Measurements from ENCODE around the gene ASPG.

ASPG gene

DNA sequence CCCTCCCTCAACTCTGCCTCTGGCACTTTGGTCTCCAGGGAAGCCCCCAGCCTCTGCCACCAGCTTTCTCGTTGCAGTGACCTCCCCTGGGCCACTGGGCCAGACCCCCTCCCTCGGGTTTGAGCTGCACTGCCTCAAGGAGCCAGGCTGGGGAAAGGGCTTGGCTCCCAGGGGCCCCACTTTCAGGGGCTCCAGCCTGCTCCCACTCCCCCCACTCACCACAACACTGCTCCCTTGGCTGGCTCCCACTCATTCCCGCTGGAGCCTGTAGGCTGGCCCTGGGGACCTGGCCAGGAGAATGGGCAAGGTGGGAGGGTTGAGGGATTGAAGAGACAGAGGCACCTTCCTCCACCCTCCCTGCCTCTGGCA is 33.6 kb downstream of the ASPG start:
- DNase-seq, result no peak

DNA sequence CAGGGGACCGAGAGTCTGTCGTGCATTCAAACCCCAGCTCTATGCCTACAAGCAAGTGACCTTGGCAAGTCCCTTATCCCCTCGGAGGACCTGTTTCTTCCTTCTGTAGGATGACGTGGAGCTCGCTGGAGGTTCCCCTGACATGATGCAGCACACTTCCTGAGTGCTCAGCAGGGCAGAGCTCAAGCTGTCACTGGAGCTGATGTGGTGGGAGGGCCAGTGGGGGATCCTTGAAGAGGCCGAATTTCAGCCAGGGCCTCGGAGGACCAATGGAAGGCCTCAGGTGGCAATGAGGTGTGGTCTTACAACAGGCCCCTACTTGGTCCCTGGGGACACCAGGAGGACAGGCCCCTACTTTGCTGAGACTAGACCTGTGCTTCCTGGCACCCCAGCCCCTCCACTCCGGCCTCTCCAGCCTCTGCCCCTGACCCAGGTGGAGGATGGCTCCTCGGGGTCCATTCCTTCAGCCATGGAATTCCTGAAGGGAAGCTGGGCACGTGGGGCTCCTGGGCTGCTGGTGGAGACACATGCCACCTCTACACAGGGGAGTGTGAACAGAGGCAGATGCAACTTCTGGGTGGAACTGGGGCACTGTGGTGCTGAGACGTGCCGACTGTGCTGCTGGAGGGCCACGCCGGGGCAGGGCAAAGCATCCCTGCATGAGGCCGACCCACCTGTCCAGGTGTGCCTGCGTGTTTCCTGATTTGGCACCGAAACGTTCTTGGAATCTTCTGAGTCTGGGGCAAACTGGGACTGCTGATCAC is 34.2 kb downstream of the ASPG start:
- DNase-seq, result no peak

DNA sequence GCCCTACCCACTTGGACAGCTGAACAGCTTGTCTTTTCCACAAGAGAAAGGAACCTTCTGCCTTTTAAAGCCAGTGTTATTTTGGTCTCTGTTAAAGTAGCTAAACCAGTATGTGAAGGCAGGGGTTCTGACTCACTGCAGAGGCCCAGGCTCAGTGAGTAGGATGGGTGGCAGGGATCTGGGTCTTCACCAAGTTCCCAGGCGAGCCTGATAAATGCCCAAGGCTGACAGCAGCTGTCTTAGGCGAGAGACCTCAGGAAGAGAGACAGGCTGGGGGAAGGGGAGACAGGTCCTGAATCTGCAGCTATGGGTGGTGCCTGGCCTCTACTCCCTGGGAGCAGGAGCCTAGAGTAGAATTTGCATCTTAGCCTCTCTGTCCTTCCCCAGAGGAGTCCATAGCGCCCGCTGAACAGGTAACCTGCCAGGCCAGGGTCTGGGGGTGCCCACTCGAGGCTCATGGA is 34.8 kb downstream of the ASPG start:
- no peak for DNase-seq

DNA sequence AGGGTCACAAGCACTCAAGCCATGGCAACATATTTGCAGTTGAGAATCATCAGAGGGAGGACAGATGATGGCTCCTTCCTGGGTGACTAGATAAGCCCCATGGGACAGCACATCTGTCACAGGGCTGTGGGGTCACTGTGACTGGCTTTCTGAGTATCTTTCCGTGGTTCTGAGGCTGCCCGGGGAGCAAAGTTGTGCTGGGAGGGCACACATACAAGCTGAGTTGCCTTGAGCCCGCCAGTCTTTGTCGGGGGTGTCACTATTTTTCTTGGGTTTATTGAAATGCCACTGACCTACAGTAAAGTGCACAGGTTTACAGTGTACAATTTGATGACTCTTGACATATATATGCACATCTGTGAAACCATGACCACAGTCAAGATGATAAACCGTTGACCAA is 35.6 kb downstream of the ASPG start:
- no peak for DNase-seq

DNA sequence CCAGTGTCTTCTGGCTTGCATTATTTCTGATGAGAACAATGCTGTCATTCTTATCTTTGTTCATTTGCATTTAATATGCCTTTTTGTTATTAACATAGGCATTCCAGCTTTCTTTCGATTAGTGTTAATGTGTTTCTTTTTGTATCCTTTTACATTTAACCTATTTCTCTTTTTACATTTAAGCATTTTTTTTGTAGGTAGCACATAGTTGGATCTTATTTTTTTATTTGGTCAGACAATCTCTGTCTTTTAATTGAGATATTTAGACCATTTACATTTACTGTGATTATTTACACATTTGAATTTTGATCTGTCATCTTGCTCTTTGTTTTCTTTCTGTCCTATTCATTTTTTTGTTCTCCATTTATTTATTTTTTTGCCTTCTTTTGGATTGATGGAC is 38.4 kb downstream of the ASPG start:
- no peak for DNase-seq

DNA sequence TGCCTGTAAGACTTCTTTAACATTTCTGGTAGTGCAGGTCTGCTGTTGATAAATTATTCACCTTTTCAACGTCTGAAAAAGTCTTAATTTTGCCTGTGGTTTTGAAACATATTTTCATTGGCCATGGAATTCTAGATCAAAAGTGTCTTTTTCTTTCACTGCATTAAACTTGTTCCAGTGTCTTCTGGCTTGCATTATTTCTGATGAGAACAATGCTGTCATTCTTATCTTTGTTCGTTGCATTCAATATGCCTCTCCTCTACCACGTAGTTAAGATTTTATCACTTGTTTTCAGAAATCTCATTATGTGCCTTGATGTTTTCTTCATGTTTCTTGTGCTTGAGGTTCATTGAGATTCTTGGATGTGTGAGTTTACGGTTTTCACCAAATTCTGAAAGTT is 39.5 kb downstream of the ASPG start:
- DNase-seq, result no peak

DNA sequence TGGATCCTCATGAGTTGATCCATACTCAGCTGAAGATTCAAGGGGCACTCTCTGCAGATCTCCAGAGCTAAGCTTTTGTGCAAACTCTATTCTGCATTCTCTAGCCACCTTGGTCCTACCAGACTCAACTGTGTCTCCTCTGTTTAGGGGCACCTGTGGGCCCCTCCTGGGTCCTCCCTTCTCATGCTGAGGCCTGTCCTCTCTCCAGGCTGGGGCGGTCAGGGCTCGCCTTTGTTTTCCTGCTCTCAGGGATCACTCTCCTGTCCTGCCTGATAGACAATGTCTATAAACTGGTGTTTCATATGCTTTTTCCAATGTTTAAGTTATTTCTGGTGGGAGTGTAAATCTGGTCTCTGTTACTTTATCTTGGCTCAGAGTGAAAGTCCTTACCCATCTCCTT is 41.3 kb downstream of the ASPG start:
- DNase-seq, result no peak

DNA sequence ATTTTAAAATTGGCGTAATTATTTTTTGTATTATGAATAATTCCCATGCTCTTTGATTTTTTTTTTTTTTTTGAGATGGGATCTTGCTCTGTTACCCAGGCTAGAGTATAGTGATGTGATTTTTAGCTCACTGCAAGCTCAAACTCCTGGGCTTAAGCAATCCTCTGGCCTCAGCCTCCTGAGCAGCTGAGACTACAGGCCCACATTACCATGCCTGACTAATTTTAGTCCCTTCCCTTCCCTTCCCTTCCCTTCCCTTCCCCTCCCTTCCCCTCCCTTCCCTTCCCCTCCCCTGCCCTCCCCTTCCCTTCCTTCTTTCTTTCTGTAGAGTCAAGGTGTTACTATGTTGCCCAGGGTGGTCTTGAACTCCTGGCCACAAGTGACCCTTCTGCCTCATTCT is 43.5 kb downstream of the ASPG start:
- DNase-seq, result no peak

DNA sequence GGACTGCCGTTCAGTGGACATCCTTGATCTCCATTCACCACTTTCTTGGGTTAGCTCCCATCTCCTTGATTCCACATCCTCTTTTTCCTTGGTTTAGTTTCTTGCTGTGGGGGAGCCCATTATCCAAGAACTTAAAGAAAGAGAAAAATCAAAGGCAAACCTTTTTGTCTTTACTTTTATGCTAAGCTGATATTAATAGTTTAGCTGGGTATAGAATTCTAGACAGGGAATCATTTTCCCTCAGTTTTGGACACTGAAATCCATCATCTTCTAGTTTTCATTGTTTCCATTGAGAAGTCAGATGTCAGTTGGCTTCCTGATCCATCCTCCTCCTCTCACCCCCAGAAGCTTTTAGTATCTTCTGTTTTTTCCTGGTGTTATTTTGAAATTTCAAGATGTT is 44.1 kb downstream of the ASPG start:
- DNase-seq, result no peak

DNA sequence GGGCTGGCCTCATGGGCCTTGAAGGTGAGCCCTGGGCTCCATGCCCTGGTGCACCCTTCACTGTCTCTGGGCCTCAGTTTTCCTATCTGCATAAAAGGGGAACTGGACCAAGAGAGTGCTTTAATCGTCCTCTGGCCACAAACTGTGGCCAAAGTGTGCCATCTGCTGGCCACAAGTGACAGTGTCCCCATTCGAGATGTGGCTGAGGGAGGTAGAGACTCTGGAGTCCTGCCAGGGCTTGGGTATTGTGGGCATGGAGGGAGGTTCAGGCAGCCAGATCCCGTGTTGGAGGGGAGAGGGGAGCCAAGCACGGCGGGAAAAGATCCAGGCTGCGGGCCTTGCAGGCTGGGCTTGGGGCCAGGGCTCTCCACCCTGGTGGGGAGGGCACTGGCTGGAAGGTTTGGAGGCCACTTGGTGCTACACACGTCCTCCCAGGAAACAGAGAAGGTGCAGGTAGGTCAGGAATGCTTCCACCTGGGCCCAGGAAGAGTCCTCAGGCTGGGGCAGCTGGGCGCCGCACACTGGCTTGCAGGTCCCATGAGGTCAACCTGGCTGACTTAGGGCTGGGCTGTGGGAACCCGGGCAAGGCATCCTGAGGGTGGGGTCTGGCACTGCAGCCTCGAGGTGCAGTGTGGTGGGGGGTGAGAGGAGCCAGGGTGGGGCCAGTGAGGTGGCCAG is 45.6 kb downstream of the ASPG start:
- DNase-seq, result no peak

DNA sequence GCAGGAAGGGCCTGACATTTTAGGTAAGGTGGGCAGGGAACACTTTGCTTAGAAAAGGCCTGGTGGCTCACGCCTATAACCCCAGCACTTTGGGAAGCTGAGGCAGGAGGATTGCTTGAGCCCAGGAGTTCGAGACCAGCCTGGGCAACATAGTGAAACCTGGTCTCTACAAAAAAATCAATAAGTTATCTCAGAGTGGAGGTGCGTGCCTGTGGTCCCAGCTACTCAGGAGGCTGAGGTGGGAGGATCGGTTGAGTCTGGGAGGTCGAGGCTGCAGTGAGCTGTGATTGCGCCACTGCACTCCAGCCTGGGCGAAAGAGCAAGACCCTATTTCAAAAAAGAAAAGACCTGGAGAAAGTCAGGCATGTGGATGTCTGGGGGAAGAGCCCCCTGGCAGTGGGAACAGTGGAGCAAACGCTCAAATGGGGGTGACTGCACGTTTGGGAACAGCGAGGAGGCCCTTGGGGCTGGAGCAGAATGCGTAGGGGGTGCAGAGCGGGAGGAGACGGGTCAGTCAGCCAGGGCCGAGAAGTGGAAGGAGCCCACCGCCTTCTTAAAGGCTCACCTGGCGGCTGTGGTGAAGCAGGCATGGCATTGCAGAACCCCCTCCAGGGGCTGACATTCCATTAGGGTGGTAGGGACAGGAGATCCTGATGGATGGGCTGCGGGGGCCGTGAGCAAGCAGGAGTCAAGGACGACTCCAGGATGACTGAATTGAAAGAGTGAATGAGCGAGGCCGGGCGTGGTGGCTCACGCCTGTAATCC is 46.6 kb downstream of the ASPG start:
- DNase-seq, result no peak

DNA sequence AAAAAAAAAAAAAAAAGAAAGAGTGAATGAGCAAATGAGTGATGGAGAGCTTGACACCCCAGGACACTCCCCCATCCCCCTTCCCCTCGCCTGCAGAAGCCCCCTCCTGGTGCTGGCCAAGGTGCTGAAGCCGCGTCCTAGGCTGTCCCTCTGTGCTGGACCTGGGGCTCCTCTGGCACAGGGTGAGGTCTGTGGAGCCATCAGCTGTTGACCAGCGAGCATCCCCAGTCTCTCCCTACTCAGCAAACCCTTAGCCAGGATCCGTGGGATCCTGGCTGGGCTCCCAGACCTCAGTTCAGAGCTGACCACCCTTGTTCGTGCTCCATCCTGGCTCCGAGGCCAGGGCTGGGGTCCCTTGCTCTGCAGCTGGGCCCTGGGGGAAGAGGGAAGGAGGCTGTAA is 47.5 kb downstream of the ASPG start:
- no peak for DNase-seq

DNA sequence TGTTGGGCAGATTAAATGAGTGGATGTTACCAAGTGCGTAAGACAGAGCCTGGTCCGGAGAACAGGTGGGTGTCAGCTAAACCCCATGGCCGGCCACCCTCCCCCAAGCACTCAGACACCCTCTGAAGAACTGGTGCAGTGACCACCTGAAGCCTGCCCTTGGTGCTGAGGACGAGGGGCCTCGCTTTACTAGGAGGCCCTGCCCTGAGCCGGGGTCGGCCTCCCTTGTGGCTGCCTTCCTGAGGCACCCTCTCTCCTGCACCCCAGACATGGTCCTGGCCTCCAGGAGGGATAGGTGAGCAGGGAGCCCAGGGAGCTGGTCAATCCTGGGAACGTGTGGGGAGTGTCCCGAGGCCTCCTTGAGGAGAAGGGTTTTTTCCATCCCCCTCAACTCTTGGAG is 48.0 kb downstream of the ASPG start:
- DNase-seq, result no peak

DNA sequence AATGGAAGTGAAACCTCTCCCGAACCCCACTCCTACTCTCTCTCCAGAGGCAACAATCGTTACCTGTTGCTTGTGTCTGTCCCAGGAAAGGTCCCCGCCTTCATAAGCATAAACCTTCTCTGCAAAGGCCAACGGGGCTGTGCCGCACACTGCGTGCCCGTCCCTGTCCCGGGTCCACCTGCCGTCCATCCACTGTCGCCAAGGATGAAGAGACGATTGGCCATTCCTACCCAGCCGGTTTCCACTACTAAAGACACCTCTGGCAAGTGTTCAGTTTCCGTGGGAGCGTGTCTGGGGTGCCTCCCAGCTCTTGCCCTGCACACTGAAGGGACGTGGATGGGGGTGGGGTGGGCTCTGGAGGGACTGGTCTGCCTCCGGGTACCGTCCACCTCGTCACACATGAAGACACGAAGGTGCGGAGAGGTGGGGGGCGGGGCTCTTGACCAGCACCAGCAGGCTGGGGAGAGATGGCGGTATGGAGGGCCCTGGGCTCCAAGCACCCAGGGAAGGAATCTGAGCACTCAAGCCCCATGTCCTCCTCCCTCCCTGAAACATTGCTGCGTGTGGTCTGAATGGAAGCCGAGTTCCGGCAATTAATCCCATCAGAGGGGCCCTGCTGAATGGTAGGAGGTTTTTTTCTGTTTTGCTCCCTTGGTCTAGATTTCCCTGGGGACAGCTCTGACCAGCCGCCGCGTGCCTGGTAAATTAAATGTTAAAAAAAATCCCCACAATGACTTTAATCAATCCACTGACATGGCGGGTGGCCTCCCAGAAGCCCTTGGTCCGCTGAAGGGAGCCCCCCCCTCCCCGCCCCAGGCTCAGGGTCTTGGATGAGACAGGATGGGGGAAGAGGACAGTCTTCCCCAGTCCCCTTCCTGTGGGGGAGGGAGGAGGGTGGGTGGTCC is 48.8 kb downstream of the ASPG start:
- no peak for DNase-seq

DNA sequence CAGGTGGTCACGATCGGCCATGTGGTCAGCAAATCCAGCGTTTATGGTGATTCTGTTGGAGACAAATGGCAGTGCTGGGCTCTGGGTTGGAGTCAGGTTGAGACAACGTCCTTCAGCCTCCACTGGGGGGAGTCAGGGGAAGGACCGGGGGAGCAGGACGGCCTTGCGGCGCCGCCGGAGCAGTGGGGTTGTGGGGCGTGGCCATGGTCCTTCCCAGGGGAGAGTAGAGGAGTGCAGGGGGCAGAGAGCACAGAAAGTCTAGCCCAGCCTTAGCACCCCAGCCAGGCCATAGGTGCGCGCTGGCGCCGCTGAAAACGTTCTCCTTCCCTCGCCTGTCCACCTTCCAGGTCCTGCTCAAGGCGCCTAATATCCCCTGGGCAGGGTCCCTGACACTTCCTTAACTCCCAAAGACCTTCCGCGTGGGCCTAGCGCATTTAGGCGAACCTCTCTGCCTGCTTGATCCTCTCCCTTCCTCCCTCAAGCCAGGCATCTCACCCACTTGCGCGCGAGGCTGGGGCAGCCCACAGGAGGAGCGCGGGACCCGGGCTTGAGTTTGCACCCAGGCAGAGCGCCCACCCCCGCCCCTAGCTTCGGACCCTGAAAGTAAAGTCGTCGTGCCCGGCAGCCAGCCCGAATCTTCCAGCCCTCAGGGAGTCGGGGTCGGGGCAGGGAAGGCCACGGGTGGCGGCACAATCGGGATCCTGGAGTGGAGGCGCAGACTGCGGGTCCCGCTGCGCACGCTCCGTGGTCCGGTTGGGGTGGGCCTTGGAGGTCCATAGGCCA is 49.8 kb downstream of the ASPG start:
- no peak for DNase-seq

DNA sequence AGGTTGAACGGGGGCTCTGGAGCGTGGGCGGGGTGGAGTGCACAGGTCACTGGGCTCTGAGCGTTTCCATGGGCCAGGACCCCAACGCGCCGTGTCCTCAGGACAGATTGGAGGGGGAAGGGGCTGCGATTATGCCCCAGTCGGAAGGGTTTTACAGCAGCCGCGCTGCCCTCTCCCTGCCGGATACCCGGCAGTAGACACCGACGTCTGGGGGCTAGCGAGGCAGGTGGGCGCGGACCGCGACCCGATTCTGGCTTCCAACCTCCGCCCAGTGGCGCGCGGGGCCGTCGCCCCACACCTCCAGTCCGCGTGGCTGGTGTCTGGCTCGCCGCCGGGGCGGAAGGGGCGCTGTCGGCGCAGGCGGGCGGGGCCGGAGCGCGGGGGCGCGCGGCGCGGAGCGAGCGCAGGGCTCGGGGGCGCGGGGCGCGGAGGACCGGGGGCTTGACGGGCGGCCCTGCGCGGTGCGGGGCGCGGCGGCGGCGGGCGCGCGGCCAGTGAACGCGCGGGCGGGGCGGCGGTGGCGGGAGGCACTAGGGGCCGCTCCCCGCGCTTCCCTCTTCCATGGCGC is 50.5 kb downstream of the ASPG start:
- DNase-seq, result no peak

DNA sequence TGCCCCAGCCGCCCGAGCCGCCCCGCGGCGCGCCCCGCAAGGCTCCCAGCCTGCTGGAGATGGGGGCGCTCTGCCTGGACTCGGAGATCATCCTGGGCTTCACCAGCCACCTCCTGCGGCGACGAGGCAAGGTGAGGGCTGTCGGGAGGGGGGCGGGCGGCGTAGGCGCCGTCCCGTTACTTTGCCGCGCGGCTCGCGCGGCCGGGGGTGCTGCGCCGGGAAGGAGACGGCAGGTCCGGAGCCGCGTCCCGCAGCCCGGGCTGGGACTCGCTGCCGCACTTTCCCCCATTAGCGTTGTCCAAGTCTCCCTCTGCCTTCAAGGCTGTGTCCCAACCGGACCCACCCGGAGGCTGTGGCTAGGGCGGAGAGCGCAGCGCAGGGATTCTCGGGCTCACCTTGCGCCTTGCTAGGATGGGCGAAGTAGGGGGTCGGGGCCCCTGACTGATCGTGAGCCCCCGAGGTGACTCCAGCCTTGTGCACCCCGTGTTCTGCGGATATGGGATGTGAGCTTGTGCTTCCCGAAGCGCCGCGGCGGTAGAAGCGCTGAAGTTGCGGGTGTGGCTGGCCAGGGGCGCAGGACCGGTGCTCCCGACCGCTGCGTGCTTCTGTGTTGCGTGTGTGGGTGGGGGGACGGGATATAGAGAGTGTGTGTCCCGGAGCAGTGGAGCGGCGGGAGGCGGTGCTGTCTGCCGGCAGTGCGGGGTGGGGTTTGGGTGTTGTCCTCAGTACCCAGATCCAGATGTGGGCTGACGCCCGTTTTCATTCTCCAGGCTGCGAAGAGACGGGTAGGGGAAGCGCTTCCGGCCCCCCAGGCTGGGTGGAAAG is 51.2 kb downstream of the ASPG start:
- DNase-seq, result no peak

DNA sequence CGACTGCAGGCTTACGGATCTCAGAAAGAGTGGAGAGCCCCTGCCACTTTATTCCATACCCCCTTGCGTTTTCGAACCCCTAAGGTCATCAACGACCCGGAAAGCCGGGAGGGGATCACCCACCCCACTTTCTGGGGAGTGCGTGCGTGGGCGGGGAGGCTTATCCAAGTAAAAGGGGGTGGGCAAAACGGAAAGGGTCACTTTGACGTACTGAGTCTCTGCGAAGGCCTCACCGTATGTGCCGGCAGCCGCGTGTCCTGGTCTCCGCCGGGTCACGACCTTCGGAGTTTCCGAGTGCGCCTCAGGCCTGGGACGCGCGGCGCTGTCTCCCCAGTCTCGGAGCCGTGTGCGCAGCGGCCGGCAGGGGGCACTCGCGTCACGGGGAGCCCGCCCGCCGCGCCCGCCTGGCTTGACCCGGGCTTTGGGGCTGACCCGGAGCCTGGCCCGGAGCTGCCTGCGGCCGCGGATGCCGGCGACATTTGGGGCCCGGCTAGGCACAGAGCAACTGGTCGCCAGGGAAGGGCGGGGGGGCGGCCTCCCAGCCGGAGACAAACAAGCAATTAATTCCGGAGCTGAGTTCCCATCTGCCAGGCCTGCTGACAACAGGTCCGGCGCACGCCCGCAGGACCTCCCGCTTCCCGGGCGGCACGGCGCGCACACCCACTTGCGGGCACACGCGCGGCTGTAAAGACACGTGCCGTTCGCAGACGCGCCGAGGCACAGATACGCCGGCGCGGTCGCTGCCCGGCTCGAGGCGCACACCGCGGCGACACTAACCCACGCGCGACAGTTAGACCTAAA is 52.0 kb downstream of the ASPG start:
- DNase-seq, result no peak

DNA sequence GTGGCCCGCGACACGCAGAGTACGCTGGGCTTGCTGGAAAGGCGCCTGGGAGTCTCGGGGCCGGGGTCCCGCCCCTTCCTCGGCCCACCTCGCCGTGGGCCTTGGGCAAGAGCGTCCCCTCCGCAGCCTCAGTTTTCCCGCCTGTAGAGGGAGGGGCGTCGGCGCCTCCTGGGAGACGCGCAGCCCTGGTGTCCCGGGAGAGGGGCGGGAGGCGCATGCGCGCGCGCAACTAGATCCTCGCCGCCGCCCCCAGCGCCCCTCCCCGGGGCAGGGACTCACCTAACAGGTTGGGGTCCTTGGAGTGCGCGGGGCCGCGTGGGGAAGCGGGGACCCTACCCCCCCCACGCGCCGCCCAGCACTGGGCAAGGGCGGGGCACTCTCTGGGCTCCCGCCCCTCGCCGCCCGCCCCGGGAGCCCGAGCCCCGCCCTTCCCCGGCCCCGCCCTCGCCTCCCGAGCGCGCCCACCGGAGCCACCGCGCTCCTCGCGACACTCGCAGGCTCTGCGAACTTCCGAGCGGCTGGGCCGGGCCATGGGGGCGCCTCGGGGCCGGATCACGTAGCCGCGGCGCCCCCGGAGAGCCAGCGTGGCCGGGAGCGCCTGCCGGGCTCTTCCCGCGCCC is 52.7 kb downstream of the ASPG start, which contains the start of gene KIF26A:
TSS of gene KIF26A (plus strand) at position 490 of the 620 bp plus-strand sequence. CDS start 136 bp downstream, outside the sequence.
- no peak for DNase-seq

Data from cerebellar nuclear complex (tissue), 1 donor.